ENCODE results near the gene PMFBP1.

DNA sequence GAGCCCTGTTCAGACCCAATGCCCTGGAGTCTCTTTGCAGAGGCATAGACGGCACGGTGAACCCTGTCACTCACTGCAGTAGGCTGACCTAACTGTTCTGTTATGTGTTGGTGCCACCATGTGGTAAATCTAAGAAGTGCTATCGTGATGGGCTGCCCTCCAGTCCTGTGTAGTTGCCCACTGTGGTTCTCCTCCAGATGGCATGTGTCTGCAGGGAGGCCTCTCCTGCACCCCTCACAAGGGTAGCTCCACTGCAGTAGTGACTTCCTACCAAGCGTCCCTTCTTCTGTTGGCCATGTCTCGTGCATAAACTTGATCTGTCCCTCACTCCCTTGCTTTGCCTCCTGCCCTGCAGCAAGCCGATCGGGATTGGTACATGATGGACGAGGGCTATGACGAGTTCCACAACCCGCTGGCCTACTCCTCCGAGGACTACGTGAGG is 72.6 kb downstream of the PMFBP1 start:
- TF ChIP-seq CTCF (IDR thresholded peaks at IDR 0.05 in 4 of 5, conservative IDR thresholded peaks at IDR 0.05 in 1 of 5) (peak; percentile 39 to 60 (median 53)), POLR2A (IDR thresholded peaks at IDR 0.05) (no peak)
